H9 (cell line): ENCODE data around the gene CBLB. TPM values are rescaled to one million over a fixed set of nuclear protein-coding genes. Genes with fewer than 3 reads are reported as not detected.

Experiments used
- DNase-seq: peaks from one replicate; pipeline ENCODE4 v3.0.0-alpha.2; 2017
- H2AFZ ChIP-seq: one replicate; pipeline ENCODE4 v1.6.1; 2013; ENCODE audit warnings: mild to moderate bottlenecking, low read length, control low read depth, moderate library complexity
- H2AK5ac ChIP-seq: 2 replicates; pipeline ENCODE4 v1.6.1; 2013; ENCODE audit warnings: low read length, control low read depth, mixed read lengths; ENCODE audit not compliant: insufficient read length
- H2BK120ac ChIP-seq: one replicate; pipeline ENCODE4 v1.6.1; 2013; ENCODE audit warnings: low read depth, mild to moderate bottlenecking, low read length, control low read depth, inconsistent platforms; ENCODE audit not compliant: poor library complexity, severe bottlenecking
- H2BK12ac ChIP-seq: 2 replicates; pipeline ENCODE4 v1.6.1; 2013; ENCODE audit warnings: low read length, control low read depth, mixed read lengths, low read depth; ENCODE audit not compliant: insufficient read length
- H2BK15ac ChIP-seq: 2 replicates; pipeline ENCODE4 v1.6.1; 2013; ENCODE audit warnings: low read depth, low read length, control low read depth
- H2BK20ac ChIP-seq: one replicate; pipeline ENCODE4 v1.6.1; 2013; ENCODE audit warnings: low read depth, mild to moderate bottlenecking, low read length, control low read depth, inconsistent platforms; ENCODE audit not compliant: poor library complexity, severe bottlenecking
- H2BK5ac ChIP-seq: 2 replicates; pipeline ENCODE4 v1.6.1; 2013; ENCODE audit warnings: low read length, control low read depth, mixed read lengths; ENCODE audit not compliant: insufficient read length
- H3K14ac ChIP-seq: 2 replicates; pipeline ENCODE4 v1.6.1; 2013; ENCODE audit warnings: low read length, control low read depth; ENCODE audit not compliant: insufficient read depth
- H3K18ac ChIP-seq: 2 replicates; pipeline ENCODE4 v1.6.1; 2013; ENCODE audit warnings: low read depth, mild to moderate bottlenecking, mixed read lengths, low read length, control low read depth; ENCODE audit not compliant: insufficient read length
- H3K23ac ChIP-seq: 2 replicates; pipeline ENCODE4 v1.6.1; 2013; ENCODE audit warnings: low read length, control low read depth, mixed read lengths, low read depth; ENCODE audit not compliant: insufficient read length
- H3K23me2 ChIP-seq: 2 replicates; pipeline ENCODE4 v1.6.1; 2013; ENCODE audit warnings: low read depth, mild to moderate bottlenecking, mixed read lengths, low read length, control low read depth; ENCODE audit not compliant: insufficient read length, poor library complexity, severe bottlenecking
- H3K27ac ChIP-seq: 2 replicates; pipeline ENCODE4 v1.5.1; 2013; ENCODE audit warnings: low read length, control low read depth, mixed read lengths, low read depth; ENCODE audit not compliant: insufficient read length
- H3K27me3 ChIP-seq: 2 replicates; pipeline ENCODE4 v1.6.1; 2013; ENCODE audit warnings: low read length, control low read depth, inconsistent platforms; ENCODE audit not compliant: insufficient read depth
- H3K4ac ChIP-seq: 2 replicates; pipeline ENCODE4 v1.6.1; 2013; ENCODE audit warnings: low read depth, mild to moderate bottlenecking, control low read depth, inconsistent platforms, low read length, moderate library complexity
- H3K4me1 ChIP-seq: 2 replicates; pipeline ENCODE4 v1.6.1; 2013; ENCODE audit warnings: low read length, control low read depth, inconsistent platforms; ENCODE audit not compliant: insufficient read depth
- H3K4me2 ChIP-seq: 2 replicates; pipeline ENCODE4 v1.6.1; 2013; ENCODE audit warnings: low read length, control low read depth, mixed read lengths; ENCODE audit not compliant: insufficient read length, insufficient read depth
- H3K56ac ChIP-seq: 2 replicates; pipeline ENCODE4 v1.6.1; 2013; ENCODE audit warnings: low read depth, mild to moderate bottlenecking, mixed read lengths, low read length, control low read depth; ENCODE audit not compliant: insufficient read length
- H3K79me1 ChIP-seq: 2 replicates; pipeline ENCODE4 v1.6.1; 2013; ENCODE audit warnings: low read depth, mild to moderate bottlenecking, moderate library complexity, low read length, control low read depth, inconsistent platforms; ENCODE audit not compliant: insufficient read depth, poor library complexity, severe bottlenecking
- H3K79me2 ChIP-seq: 2 replicates; pipeline ENCODE4 v1.6.1; 2013; ENCODE audit warnings: low read length, control low read depth, inconsistent platforms; ENCODE audit not compliant: insufficient read depth
- H3K9ac ChIP-seq: 2 replicates; pipeline ENCODE4 v1.6.1; 2013; ENCODE audit warnings: low read length, control low read depth, mixed read lengths; ENCODE audit not compliant: insufficient read length; ENCODE audit errors: extremely low read depth
- H3K9me3 ChIP-seq: one replicate; pipeline ENCODE4 v1.6.1; 2013; ENCODE audit warnings: low read depth, low read length, inconsistent platforms; ENCODE audit not compliant: control insufficient read depth
- H3T11ph ChIP-seq: one replicate; pipeline ENCODE4 v1.6.1; 2013; ENCODE audit warnings: mild to moderate bottlenecking, low read length, control low read depth, inconsistent platforms
- H4K20me1 ChIP-seq: one replicate; pipeline ENCODE4 v1.6.1; 2013; ENCODE audit not compliant: control insufficient read depth, insufficient read length, insufficient read depth
- H4K5ac ChIP-seq: 2 replicates; pipeline ENCODE4 v1.6.1; 2013; ENCODE audit warnings: low read depth, mild to moderate bottlenecking, mixed read lengths, low read length, control low read depth; ENCODE audit not compliant: insufficient read length
- H4K8ac ChIP-seq: replicated peaks from 2 replicates; pipeline ENCODE4 v1.6.1; 2013; ENCODE audit warnings: low read length, control low read depth, mixed read lengths, low read depth; ENCODE audit not compliant: insufficient read length
- H4K91ac ChIP-seq: 2 replicates; pipeline ENCODE4 v1.6.1; 2013; ENCODE audit warnings: low read depth, mild to moderate bottlenecking, moderate library complexity, mixed read lengths, low read length, control low read depth; ENCODE audit not compliant: insufficient read length
- H3K27ac Mint-ChIP-seq, 3 experiments: 2 replicates in 2 of 3; 3 replicates in 1 of 3; pipeline ENCODE4 v1.8.0; 2020 to 2021; ENCODE audit warnings: mixed read lengths in 3 of 3, mild to moderate bottlenecking in 1 of 3, moderate library complexity in 1 of 3
- H3K27me3 Mint-ChIP-seq: 2 replicates; pipeline ENCODE4 v1.8.0; 2021; ENCODE audit warnings: low read depth, mild to moderate bottlenecking, moderate library complexity, mixed read lengths
- H3K36me3 Mint-ChIP-seq, 3 experiments: 2 replicates in 2 of 3; 3 replicates in 1 of 3; pipeline ENCODE4 v1.8.0; 2020 to 2021; ENCODE audit warnings: low read depth in 3 of 3, mixed read lengths in 3 of 3; ENCODE audit not compliant: insufficient read depth in 1 of 3
- H3K4me1 Mint-ChIP-seq, 2 experiments: 2 replicates each; pipeline ENCODE4 v1.8.0; 2020; ENCODE audit warnings: mixed read lengths in 2 of 2
- H3K4me3 Mint-ChIP-seq, 2 experiments: 2 replicates in 1 of 2; 3 replicates in 1 of 2; pipeline ENCODE4 v1.8.0; 2020 to 2021; ENCODE audit warnings: mild to moderate bottlenecking in 2 of 2, mixed read lengths in 2 of 2, moderate library complexity in 1 of 2
- H3K9me3 Mint-ChIP-seq, 2 experiments: 2 replicates in 1 of 2; 3 replicates in 1 of 2; pipeline ENCODE4 v1.8.0; 2020; ENCODE audit warnings: mild to moderate bottlenecking in 2 of 2, mixed read lengths in 2 of 2, moderate library complexity in 1 of 2
- CTCF ChIP-seq: fragments of 200-600 bp; sonication (generic); conservative IDR thresholded peaks from 3 replicates; pipeline ENCODE4 v1.8.0; 2021; ENCODE audit warnings: antibody characterized with exemption, mild to moderate bottlenecking
- WGBS: extraction: QIAGEN DNeasy Blood & Tissue Kit; methylation state at CpG from one replicate; pipeline ENCODE4 v1.1.7; 2013; ENCODE audit warnings: missing lambda C conversion rate, low lambda C conversion rate, mixed read lengths; ENCODE audit not compliant: insufficient read length; ENCODE audit errors: extremely low coverage; 5-methylcytosine and 5-hydroxymethylcytosine counted together
- total RNA-seq: library from RNA; stranded (reverse); gene quantifications from 2 replicates; pipeline ENCODE4 v1.2.1, GENCODE V29; 2021

The CBLB gene
- total RNA-seq, 1 experiment from 2014 or later, result 25.7 TPM

DNA sequence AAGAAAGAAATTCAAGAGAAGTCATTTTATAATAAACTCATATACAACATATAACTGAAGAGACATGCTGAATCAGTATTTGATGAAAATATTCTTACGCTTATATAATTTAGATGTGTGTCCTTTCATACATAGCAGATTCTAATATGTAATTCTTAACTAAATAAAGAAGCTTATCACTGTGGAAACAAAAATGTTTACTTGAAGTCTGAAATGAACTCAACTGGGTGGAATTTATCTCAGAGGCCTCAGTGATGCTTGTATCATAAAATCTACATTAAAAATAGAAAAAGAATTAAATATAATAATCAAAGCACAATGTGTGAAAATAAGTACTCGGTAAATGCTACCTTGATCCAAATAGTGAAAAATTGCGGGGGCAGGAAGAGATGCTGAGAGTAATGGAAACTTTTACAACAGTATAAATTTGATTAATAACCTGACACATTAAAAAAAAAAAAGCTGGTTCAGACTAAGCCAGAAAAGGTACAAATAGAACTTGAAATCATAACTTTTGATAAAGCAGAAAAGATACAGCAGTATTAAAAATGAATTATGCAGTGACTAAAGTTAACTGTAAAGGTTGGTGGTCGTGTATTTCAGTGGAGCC is 12.0 kb upstream of the CBLB start:
- Histone ChIP-seq H3K9me3 (no peaks in the 10 kb centered on the region), H3K4ac (no peak overlapping the region), H3K14ac (no peak overlapping the region), H2BK5ac (no peak overlapping the region), H3T11ph (no peak overlapping the region), H3K56ac (no peak overlapping the region), H3K27me3 (no peaks in the 10 kb centered on the region), H4K20me1 (no peaks in the 10 kb centered on the region), H3K9ac (no peak overlapping the region), H3K79me1 (no peaks in the 10 kb centered on the region), H3K23ac (no peak overlapping the region), H2BK120ac (no peak overlapping the region), H3K23me2 (no peaks in the 10 kb centered on the region), H3K27ac (no peak overlapping the region), H2AK5ac (no peak overlapping the region), H2AFZ (no peak overlapping the region), H3K4me2 (no peak overlapping the region), H3K18ac (no peak overlapping the region), H2BK15ac (no peak overlapping the region), H4K91ac (no peak overlapping the region), H4K8ac (no peak overlapping the region), H3K4me1 (no peaks in the 10 kb centered on the region), H4K5ac (no peak overlapping the region), H3K79me2 (no peaks in the 10 kb centered on the region), H2BK20ac (no peak overlapping the region), H2BK12ac (no peak overlapping the region)
- DNase-seq, result no peak
- no CpG with 5 or more reads among the region's 4 CpGs for WGBS
- no peak for TF ChIP-seq CTCF
- Mint-ChIP-seq H3K9me3 (no peaks in the 10 kb centered on the region), H3K36me3 (no peaks in the 10 kb centered on the region), H3K4me3 (no peak overlapping the region), H3K27ac (no peak overlapping the region), H3K4me1 (peaks cover 5 to 9% of the 10 kb centered on the region in 2 experiments), H3K27me3 (no peaks in the 10 kb centered on the region)
